HEK293T (cell line): ENCODE results near the gene BRF1.

Experiments used
- FOXA1 ChIP-seq: fragments of 450-650 bp; IDR thresholded peaks from 2 replicates; pipeline ENCODE4 v1.6.1; 2016; ENCODE audit warnings: mild to moderate bottlenecking
- SP1 ChIP-seq: fragments of 450-650 bp; IDR thresholded peaks from 2 replicates; pipeline ENCODE4 v1.6.1; 2017
- SUZ12 ChIP-seq: fragments of 450-650 bp; IDR thresholded peaks from 2 replicates; pipeline ENCODE4 v1.6.1; 2016; ENCODE audit warnings: mild to moderate bottlenecking

- TF ChIP-seq FOXA1 = no peak
- TF ChIP-seq SP1 = no peak
- TF ChIP-seq SUZ12 = no peak
These were observed 47.6 kb upstream of the BRF1 start for GRCh38 chr14:105348169-105348944.
